Subcutaneous adipose tissue (tissue), 4 donors: ENCODE data around the gene DDIAS. TPM values are rescaled to one million over a fixed set of nuclear protein-coding genes. Genes with fewer than 3 reads are reported as not detected.

Experiments used
- total RNA-seq, 4 donors: library from RNA; depleted of rRNA; stranded (reverse); fragments of >200 nt; gene quantifications; one replicate each; pipeline ENCODE4 v1.1.0, GENCODE V29; 2016
- TF ChIP-seq, protein P1 (sequence below): fragments of 450-650 bp; IDR thresholded peaks from one replicate; pipeline ENCODE4 v1.5.1; 2016; ENCODE audit warnings: low read depth, mild to moderate bottlenecking, control low read depth, antibody characterized with exemption, moderate library complexity

The DDIAS gene
- total RNA-seq, 4 donors from 2014 or later, result 0.38 to 2.4 (median 1.7) TPM

DNA sequence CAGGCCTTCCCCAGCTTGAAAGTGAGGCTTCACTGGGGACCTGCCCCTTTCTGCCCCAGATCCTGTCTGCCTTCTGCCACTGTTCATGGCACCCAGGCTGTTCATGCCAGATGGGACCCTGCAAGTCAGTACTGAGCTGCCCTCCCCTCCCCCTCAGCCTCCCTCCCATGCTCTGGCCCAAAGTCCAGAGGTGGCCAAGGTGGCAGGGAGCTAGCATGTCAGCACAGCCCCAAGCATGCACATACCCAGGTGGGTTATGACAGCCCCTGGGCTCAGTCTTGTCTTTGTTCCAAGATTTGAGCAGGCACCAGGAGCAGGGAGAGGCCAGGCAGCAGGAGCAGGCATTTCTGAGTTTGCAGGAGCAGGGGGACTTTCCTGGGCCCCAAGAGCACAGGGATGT lies 44.1 kb downstream of the DDIAS start:
- TF ChIP-seq, protein P1, sequence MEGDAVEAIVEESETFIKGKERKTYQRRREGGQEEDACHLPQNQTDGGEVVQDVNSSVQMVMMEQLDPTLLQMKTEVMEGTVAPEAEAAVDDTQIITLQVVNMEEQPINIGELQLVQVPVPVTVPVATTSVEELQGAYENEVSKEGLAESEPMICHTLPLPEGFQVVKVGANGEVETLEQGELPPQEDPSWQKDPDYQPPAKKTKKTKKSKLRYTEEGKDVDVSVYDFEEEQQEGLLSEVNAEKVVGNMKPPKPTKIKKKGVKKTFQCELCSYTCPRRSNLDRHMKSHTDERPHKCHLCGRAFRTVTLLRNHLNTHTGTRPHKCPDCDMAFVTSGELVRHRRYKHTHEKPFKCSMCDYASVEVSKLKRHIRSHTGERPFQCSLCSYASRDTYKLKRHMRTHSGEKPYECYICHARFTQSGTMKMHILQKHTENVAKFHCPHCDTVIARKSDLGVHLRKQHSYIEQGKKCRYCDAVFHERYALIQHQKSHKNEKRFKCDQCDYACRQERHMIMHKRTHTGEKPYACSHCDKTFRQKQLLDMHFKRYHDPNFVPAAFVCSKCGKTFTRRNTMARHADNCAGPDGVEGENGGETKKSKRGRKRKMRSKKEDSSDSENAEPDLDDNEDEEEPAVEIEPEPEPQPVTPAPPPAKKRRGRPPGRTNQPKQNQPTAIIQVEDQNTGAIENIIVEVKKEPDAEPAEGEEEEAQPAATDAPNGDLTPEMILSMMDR, result no peak

DNA sequence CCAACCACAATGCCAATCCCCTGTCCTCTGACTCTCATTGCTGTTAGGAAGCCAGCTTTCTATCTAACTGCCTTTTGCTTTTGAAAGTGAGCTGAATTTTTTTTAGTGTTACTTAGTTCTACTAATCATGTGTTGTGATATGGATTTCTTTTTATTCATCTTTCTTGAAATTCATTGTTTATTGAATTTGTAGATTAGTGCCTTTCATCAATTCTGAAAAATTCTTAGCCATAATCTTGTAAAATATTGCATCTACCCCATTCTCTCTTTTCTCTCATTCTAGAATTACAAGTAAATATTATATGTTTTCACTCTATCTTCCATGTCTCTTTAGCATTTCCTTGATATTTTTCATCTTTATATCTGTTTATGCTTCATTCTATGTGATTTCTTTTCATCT lies 47.8 kb downstream of the DDIAS start:
- TF ChIP-seq, protein P1, result no peak

DNA sequence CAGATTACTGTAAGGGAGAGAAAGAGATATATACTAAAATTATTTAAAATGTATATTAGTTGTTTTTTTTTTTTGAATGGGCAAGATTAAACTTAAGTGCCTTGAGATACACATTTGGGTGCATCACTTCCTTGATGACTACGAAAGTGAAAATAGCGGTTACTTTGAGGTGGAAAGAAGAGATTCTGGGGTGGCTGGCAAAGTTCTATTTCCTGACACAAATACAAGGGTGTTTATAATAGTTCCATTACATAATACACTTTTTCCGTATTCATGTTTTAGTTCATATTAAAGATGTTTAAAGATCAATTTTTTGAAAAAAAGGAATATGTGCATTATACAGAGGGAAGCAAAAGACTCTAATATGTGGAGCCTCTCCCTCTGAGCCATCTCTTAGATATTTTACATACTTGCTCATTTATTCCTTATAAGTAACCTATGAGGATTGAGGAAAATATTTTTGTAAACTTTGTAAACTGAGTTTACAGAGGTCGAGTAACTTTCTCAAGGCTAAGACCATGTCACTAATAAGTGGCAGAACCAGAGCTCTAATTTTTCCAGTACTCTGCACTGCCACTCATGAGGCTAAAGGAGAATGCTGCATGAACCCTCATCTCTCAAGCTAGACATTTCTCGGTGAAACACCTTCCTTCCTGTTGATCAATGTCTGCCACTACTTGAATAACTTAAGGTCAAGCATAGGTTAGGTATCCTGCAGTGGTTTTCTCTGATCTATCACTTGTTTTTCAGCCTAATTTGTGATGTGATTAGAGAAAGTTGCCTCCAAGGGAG lies 58.6 kb downstream of the DDIAS start:
- TF ChIP-seq, protein P1, result no peak

DNA sequence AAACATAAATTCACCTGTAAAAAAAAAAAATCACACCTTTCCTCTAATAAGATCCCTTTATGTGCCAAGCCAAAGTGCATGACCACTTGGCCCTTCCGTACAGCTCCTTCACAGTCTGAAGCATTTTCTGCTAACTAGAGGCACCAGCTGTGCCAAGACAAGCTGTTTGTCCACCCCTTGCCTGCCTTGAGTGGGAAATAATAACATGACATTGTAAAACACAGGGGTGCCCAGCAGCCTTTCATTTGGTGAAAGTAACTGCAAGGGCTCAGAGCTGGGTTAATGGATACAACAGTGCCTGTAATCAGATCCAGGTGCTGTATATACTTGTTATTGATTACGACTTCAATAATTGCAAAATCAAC lies 59.2 kb downstream of the DDIAS start:
- TF ChIP-seq, protein P1, result no peak

DNA sequence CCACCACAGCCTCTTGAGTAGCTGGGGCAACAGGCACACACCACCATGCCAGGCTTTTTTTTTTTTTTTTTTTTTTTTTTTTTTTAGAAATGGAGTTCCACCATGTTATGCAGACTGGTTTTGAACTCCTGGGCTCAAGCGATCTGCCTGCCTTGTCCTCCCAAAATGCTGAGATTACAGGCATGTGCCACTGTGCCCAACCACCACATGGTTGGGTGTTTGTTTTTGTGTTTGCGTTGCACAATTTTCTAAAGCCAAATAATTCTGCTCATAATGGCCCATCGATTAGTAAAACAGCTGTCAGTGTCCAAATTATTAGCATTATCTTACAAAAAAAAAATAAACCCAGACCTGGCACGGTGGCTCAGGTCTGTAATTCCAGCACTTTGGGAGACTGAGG lies 65.8 kb downstream of the DDIAS start:
- TF ChIP-seq, protein P1, result no peak

DNA sequence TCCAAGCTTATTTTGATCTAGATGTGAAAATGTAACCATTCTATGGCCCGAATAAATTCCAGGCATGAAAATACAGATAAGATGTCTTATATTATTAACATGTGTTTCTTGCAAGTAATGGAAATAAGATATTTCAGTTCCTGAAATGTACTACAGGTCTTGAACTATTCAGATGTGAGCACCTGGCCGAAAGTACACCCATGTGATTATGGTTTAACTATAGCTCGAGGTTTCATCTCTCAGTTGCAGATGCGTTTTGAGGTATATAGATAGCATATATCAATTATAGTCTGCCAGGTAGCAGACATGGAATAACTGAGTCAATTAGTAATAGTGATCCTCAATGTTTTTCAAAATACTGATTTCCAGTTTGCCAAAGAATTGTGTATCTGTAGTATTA lies 68.3 kb downstream of the DDIAS start:
- TF ChIP-seq, protein P1, result no peak

DNA sequence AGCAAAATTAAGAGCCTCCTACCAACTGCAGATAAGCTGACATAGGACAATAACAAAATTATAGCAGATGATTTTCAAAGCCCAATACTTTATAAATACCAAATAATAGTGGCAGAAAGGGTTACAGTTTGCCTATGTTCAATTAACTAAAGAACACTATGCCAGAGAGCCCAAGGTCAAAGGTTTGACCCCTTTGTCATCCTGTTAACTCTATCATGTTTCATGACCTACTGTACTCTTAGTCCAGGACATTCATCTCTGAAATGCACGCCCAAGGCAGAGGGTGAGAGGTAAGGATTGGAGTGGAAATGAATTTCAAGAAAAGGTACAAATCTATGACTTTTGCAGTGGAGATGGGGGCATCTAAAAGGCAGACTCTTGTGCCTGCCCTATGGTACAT lies 70.6 kb downstream of the DDIAS start:
- TF ChIP-seq, protein P1, result no peak
